ENCODE measurements around the gene YKT6.

The YKT6 gene

GRCh38 chr7:44158873-44159631 lies 41.7 kb upstream of the YKT6 start:
- TF ChIP-seq CEBPB (IDR thresholded peaks at IDR 0.05): no peak
- no peak for TF ChIP-seq REST (IDR thresholded peaks at IDR 0.05; ENCODE audit: low read depth)
- no peak for TF ChIP-seq TCF12 (IDR thresholded peaks at IDR 0.05; ENCODE audit: low read depth)
- TF ChIP-seq YY1 (IDR thresholded peaks at IDR 0.05; ENCODE audit: low read depth): no peak
- TF ChIP-seq FOXM1 (IDR thresholded peaks at IDR 0.05; ENCODE audit: borderline replicate concordance, low read depth): no peak
- no peak for TF ChIP-seq RAD21 (IDR thresholded peaks at IDR 0.05; ENCODE audit: low read depth)
- TF ChIP-seq EGR1 (IDR thresholded peaks at IDR 0.05): no peak
- TF ChIP-seq, protein P1, sequence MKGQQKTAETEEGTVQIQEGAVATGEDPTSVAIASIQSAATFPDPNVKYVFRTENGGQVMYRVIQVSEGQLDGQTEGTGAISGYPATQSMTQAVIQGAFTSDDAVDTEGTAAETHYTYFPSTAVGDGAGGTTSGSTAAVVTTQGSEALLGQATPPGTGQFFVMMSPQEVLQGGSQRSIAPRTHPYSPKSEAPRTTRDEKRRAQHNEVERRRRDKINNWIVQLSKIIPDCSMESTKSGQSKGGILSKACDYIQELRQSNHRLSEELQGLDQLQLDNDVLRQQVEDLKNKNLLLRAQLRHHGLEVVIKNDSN (IDR thresholded peaks at IDR 0.05): no peak
- TF ChIP-seq ZBTB7A (IDR thresholded peaks at IDR 0.05; ENCODE audit: low read depth): no peak
- TF ChIP-seq, protein P2, sequence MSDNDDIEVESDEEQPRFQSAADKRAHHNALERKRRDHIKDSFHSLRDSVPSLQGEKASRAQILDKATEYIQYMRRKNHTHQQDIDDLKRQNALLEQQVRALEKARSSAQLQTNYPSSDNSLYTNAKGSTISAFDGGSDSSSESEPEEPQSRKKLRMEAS (IDR thresholded peaks at IDR 0.05): no peak
- no peak for TF ChIP-seq NFIC (IDR thresholded peaks at IDR 0.05)
- TF ChIP-seq TAF1 (IDR thresholded peaks at IDR 0.05; ENCODE audit: low read depth): no peak
- TF ChIP-seq TEAD4 (IDR thresholded peaks at IDR 0.05): no peak
- no peak for TF ChIP-seq CREB1 (IDR thresholded peaks at IDR 0.05; ENCODE audit: low read depth)
- TF ChIP-seq EP300 (IDR thresholded peaks at IDR 0.05; ENCODE audit: borderline replicate concordance): no peak

GRCh38 chr7:44159824-44160630 lies 40.8 kb upstream of the YKT6 start:
- TF ChIP-seq TAF1 (IDR thresholded peaks at IDR 0.05; ENCODE audit: low read depth) (no peak), REST (IDR thresholded peaks at IDR 0.05; ENCODE audit: low read depth) (no peak), FOXM1 (IDR thresholded peaks at IDR 0.05; ENCODE audit: borderline replicate concordance, low read depth) (no peak)

GRCh38 chr7:44161371-44161770 lies 39.4 kb upstream of the YKT6 start:
- no peak for TF ChIP-seq EGR1 (IDR thresholded peaks at IDR 0.05)
- no peak for TF ChIP-seq ZBTB7A (IDR thresholded peaks at IDR 0.05; ENCODE audit: low read depth)
- TF ChIP-seq TEAD4 (IDR thresholded peaks at IDR 0.05): no peak
- TF ChIP-seq REST (IDR thresholded peaks at IDR 0.05; ENCODE audit: low read depth): no peak
- TF ChIP-seq EP300 (IDR thresholded peaks at IDR 0.05; ENCODE audit: borderline replicate concordance): no peak
- TF ChIP-seq, protein P1 (IDR thresholded peaks at IDR 0.05): no peak
- TF ChIP-seq CEBPB (IDR thresholded peaks at IDR 0.05): no peak
- TF ChIP-seq FOXM1 (IDR thresholded peaks at IDR 0.05; ENCODE audit: borderline replicate concordance, low read depth): no peak
- no peak for TF ChIP-seq NFIC (IDR thresholded peaks at IDR 0.05)
- TF ChIP-seq YY1 (IDR thresholded peaks at IDR 0.05; ENCODE audit: low read depth): no peak

DNA sequence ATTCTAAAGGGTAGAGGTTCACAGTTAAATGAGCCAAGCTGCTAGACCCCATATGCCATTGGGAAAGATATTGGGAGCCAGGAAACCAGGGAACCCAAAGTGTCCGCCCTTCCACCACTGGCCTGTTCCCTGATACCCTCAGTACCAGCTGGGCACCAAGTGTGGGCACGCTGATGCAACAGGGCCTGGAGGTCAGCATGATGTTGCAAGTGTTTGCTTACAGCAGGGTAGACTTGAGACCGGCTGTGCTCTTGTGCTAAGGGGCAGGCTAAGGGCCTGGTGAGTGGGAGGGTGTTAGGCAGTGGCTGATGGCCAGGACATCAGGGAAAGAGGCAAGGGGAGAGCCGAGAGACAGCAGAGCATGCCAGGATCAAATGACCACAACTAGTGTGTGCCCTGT lies 38.6 kb upstream of the YKT6 start:
- TF ChIP-seq TAF1 (IDR thresholded peaks at IDR 0.05; ENCODE audit: low read depth): no peak
- TF ChIP-seq, protein P2 (IDR thresholded peaks at IDR 0.05): no peak
- TF ChIP-seq, protein P1 (IDR thresholded peaks at IDR 0.05): no peak
- TF ChIP-seq FOXM1 (IDR thresholded peaks at IDR 0.05; ENCODE audit: borderline replicate concordance, low read depth): no peak
- no peak for TF ChIP-seq EGR1 (IDR thresholded peaks at IDR 0.05)
- no peak for TF ChIP-seq CEBPB (IDR thresholded peaks at IDR 0.05)
- TF ChIP-seq TCF12 (IDR thresholded peaks at IDR 0.05; ENCODE audit: low read depth): no peak
- no peak for TF ChIP-seq ZBTB7A (IDR thresholded peaks at IDR 0.05; ENCODE audit: low read depth)
- no peak for TF ChIP-seq CREB1 (IDR thresholded peaks at IDR 0.05; ENCODE audit: low read depth)
- no peak for TF ChIP-seq YY1 (IDR thresholded peaks at IDR 0.05; ENCODE audit: low read depth)
- no peak for TF ChIP-seq TEAD4 (IDR thresholded peaks at IDR 0.05)
- no peak for TF ChIP-seq EP300 (IDR thresholded peaks at IDR 0.05; ENCODE audit: borderline replicate concordance)
- no peak for TF ChIP-seq NFIC (IDR thresholded peaks at IDR 0.05)
- no peak for TF ChIP-seq RAD21 (IDR thresholded peaks at IDR 0.05; ENCODE audit: low read depth)
- TF ChIP-seq REST (IDR thresholded peaks at IDR 0.05; ENCODE audit: low read depth): no peak

Data from Ishikawa (cell line).